A673 (cell line): ENCODE data around the gene IQCM. TPM values are rescaled to one million over a fixed set of nuclear protein-coding genes. Genes with fewer than 3 reads are reported as not detected.

ENCODE experiments used
- BruUV-seq: library from RNA; stranded (reverse); fragments of 400-500 nt; replicated peaks from 2 replicates; lab custom pipeline; 2021; lab: Mats Ljungman, UMichigan
- CTCF ChIA-PET: fragments of 300-600 bp; sonication (Branson Sonifier 250); formaldehyde crosslinking; loops from one replicate; lab custom pipeline; 2022; ENCODE audit warnings: antibody characterized with exemption; lab: Charles Lee
- POLR2A ChIA-PET: fragments of 300-600 bp; sonication (Branson Sonifier 250); formaldehyde crosslinking; loops from one replicate; lab custom pipeline; 2022; ENCODE audit warnings: antibody characterized with exemption; ENCODE audit not compliant: low non-redundant PET; lab: Charles Lee
- DNase-seq: peaks from one replicate; pipeline ENCODE4 v3.0.0-alpha.2; 2015; ENCODE audit warnings: low spot score
- H3K27ac ChIP-seq: fragments of 200-600 bp; sonication (generic); 2 replicates; pipeline ENCODE4 v1.5.1; 2016; ENCODE audit warnings: mixed run types, low read depth, mild to moderate bottlenecking, mixed read lengths, antibody characterized with exemption, low read length; ENCODE audit not compliant: poor library complexity, severe bottlenecking
- H3K27me3 ChIP-seq: fragments of 200-600 bp; sonication (generic); replicated peaks from 2 replicates; pipeline ENCODE4 v1.6.1; 2017; ENCODE audit warnings: mixed run types, low read depth, mild to moderate bottlenecking, mixed read lengths, antibody characterized with exemption, low read length; ENCODE audit not compliant: insufficient read depth, poor library complexity
- H3K36me3 ChIP-seq: fragments of 200-600 bp; sonication (generic); 2 replicates; pipeline ENCODE4 v1.6.1; 2016; ENCODE audit warnings: mixed run types, mild to moderate bottlenecking, mixed read lengths, antibody characterized with exemption, low read length; ENCODE audit not compliant: insufficient read depth, poor library complexity, severe bottlenecking
- H3K4me1 ChIP-seq: fragments of 200-600 bp; sonication (generic); 2 replicates; pipeline ENCODE4 v1.6.1; 2017; ENCODE audit warnings: mixed run types, mild to moderate bottlenecking, mixed read lengths, antibody characterized with exemption, low read length; ENCODE audit not compliant: insufficient read depth, poor library complexity, severe bottlenecking
- H3K4me3 ChIP-seq: fragments of 200-600 bp; sonication (generic); 2 replicates; pipeline ENCODE4 v1.5.1; 2016; ENCODE audit warnings: low read depth, mixed run types, mild to moderate bottlenecking, mixed read lengths, low read length; ENCODE audit not compliant: poor library complexity, severe bottlenecking
- H3K9me3 ChIP-seq: fragments of 200-600 bp; sonication (generic); 2 replicates; pipeline ENCODE4 v1.6.1; 2016; ENCODE audit warnings: mixed run types, low read depth, mild to moderate bottlenecking, mixed read lengths, antibody characterized with exemption, low read length; ENCODE audit not compliant: poor library complexity, severe bottlenecking
- EZH2 ChIP-seq: fragments of 200-600 bp; sonication (generic); IDR thresholded peaks from 2 replicates; pipeline ENCODE4 v1.6.1; 2017; ENCODE audit warnings: borderline replicate concordance, low read depth, mild to moderate bottlenecking, mixed read lengths, antibody characterized with exemption, low read length; ENCODE audit not compliant: poor library complexity, severe bottlenecking
- intact Hi-C: fragments of 100-400 bp; cut with micrococcal nuclease; formaldehyde crosslinking; loops from one replicate; pipeline ENCODE4 v1.10.0; 2022; ENCODE audit not compliant: unreplicated experiment
- total RNA-seq: library from RNA; stranded (reverse); gene quantifications from 2 replicates; pipeline ENCODE4 v1.2.3, GENCODE V29; 2021
- TF ChIP-seq, protein P1 (sequence below): fragments of 300-800, 200-600 bp; sonication (generic); conservative IDR thresholded peaks from 2 replicates; pipeline ENCODE4 v1.5.1; 2017; ENCODE audit warnings: low read depth, mild to moderate bottlenecking, antibody characterized with exemption, low read length, moderate library complexity, mixed read lengths

The IQCM gene
- total RNA-seq, 1 experiment from 2014 or later = not detected

DNA sequence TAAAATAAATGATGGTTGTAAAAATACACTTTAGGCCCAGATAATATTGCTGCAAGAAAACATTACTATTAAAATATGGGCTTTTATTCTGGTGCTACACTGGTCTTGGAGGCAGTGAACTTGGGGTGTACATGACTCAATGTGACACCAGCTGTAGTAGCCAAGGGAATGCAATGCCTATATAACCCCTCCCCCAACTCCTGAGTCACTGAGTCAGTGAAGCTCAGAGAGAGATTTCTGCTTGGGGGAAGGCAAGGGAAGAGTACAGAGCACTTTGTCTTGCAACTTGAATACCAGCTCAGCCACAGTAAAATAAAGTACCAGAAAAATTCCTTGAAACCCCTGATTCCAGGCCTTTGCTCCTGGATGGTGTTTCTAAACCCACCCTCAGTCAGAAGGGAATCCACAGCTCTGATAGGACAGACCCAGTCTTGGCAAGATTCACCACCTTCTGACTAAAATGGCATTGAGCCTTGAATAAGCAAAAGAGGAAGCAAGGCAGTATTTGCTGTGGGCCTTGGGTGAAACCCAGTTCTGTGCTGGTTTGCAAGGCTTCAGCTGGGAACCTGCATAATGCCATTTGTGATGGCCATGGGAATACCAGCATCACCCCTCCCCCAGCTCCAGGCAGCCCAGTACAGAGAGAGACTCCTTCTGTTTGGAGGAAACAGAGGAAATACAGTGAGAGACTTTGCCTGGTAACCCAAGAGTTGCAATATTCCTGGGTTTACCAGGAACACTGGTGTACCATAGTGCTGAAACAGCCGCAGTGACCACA lies 209.9 kb downstream of the IQCM start:
- peaks cover 6% of the 10 kb centered on the region for H3K9me3 ChIP-seq
- no peak overlapping the region for H3K27ac ChIP-seq
- intact Hi-C loops = no loop called here
- no peak for DNase-seq
- ChIA-PET CTCF (no interaction called here), POLR2A (no interaction called here)
- no TSS peak for BruUV-seq
- no peaks in the 10 kb centered on the region for H3K4me1 ChIP-seq
- no peaks in the 10 kb centered on the region for H3K36me3 ChIP-seq
- no peak overlapping the region for H3K4me3 ChIP-seq
- no peaks in the 10 kb centered on the region for H3K27me3 ChIP-seq
- TF ChIP-seq, protein P1, sequence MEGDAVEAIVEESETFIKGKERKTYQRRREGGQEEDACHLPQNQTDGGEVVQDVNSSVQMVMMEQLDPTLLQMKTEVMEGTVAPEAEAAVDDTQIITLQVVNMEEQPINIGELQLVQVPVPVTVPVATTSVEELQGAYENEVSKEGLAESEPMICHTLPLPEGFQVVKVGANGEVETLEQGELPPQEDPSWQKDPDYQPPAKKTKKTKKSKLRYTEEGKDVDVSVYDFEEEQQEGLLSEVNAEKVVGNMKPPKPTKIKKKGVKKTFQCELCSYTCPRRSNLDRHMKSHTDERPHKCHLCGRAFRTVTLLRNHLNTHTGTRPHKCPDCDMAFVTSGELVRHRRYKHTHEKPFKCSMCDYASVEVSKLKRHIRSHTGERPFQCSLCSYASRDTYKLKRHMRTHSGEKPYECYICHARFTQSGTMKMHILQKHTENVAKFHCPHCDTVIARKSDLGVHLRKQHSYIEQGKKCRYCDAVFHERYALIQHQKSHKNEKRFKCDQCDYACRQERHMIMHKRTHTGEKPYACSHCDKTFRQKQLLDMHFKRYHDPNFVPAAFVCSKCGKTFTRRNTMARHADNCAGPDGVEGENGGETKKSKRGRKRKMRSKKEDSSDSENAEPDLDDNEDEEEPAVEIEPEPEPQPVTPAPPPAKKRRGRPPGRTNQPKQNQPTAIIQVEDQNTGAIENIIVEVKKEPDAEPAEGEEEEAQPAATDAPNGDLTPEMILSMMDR = no peak
- no peak for TF ChIP-seq EZH2

- Histone ChIP-seq H3K9me3 (peaks cover 6% of the 10 kb centered on the region), H3K27ac (no peak overlapping the region), H3K27me3 (no peaks in the 10 kb centered on the region), H3K4me1 (no peaks in the 10 kb centered on the region), H3K36me3 (no peaks in the 10 kb centered on the region), H3K4me3 (no peak overlapping the region)
- intact Hi-C loops = no loop called here
- no peak for DNase-seq
- TF ChIP-seq, protein P1 = no peak
- TF ChIP-seq EZH2 = no peak
- ChIA-PET CTCF (no interaction called here), POLR2A (no interaction called here)
- BruUV-seq = no TSS peak
Observed at GRCh38 chr4:149604827-149605226, 210.8 kb downstream of the IQCM start.

- Histone ChIP-seq H3K4me3 (no peak overlapping the region), H3K27ac (no peak overlapping the region), H3K9me3 (no peaks in the 10 kb centered on the region), H3K4me1 (no peaks in the 10 kb centered on the region), H3K36me3 (no peaks in the 10 kb centered on the region), H3K27me3 (no peaks in the 10 kb centered on the region)
- no peak for DNase-seq
- intact Hi-C loops = no loop called here
- no TSS peak for BruUV-seq
- TF ChIP-seq, protein P1 = no peak
- TF ChIP-seq EZH2 = no peak
- CTCF ChIA-PET = no interaction called here
- POLR2A ChIA-PET = no interaction called here
Observed at GRCh38 chr4:149595500-149595899, 220.1 kb downstream of the IQCM start.
